ENCODE data around the gene ZNF584.

- TF ChIP-seq SUZ12 (IDR thresholded peaks at IDR 0.05; ENCODE audit: extremely low read depth, insufficient read depth, insufficient read length) = no peak
- no peak for TF ChIP-seq ZNF274 (IDR thresholded peaks at IDR 0.05; ENCODE audit: low read depth, low read length)
- TF ChIP-seq YY1 (IDR thresholded peaks at IDR 0.05; ENCODE audit: insufficient read depth, insufficient read length) = no peak
These were observed 45.3 kb downstream of the ZNF584 start for GRCh38 chr19:58453743-58454142.

Measured in NT2/D1 (cell line).